ENCODE data around the gene DIPK2A.

Gene DIPK2A

DNA sequence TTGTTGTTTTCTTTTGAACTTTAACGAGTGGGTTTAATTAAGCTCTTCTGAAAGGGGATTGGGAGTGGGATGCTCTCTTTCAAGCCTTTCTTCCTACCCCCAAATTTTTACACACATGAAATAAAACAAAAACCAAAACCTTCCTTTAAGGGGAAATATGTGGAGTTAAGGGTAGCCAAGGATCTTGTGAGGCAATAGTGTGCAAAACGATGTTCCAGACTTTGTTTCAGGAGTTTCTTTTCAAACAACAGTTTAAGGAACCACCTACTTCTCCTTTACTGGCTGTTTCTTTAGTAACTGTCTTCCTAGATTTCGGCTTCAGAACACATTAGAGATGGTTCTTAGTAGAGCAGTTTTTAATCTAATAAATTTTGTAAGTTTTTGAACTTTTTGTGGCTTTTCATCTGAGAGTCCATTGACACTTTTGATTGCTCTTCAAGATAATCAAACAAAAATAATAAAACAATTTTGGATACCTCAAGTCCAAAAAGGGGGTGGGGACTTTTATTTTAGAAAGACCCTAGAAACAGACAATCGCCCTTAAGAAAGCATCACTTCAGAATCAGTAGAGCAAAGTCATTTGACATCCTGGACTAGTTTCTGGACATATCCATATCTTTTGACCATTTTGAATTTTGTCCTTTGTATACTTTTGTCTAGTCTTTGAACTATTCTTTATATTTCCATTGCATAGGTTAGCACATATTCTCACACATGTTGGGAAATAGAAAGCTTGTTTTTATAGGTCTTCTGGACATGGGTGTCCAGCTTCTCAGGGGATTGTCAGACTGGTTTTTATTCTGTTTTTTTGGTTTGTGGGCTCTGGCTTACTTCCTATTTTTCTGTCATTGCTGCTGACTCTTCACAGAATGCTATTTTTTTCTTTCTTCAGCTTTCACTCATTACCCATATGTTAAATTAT is 6.0 kb downstream of the DIPK2A start:
- DNase-seq = peak in 1 of 2 donors; percentile 10
- Histone ChIP-seq H3K23ac (ENCODE audit: low read length) (no peak overlapping the region), H3K27me3 (ENCODE audit: insufficient read depth, low read length) (no peaks in the 10 kb centered on the region), H2AK5ac (ENCODE audit: low read length) (no peak overlapping the region), H3K79me2 (ENCODE audit: control insufficient read depth, insufficient read depth, low read length, poor library complexity) (peaks cover 6% of the 10 kb centered on the region), H4K91ac (ENCODE audit: low read depth, low read length) (no peak overlapping the region), H3K4me3 (ENCODE audit: low read depth, low read length) (no peak overlapping the region), H3K18ac (ENCODE audit: low read length) (no peak overlapping the region), H3K14ac (ENCODE audit: low read length) (no peak overlapping the region), H3K9ac (ENCODE audit: low read length) (no peak overlapping the region), H2BK5ac (ENCODE audit: low read depth, low read length, poor library complexity) (no peak overlapping the region), H3K4ac (ENCODE audit: low read depth, low read length) (no peak overlapping the region), H3K79me1 (ENCODE audit: low read length) (peaks cover 9% of the 10 kb centered on the region), H3K9me3 (ENCODE audit: insufficient read depth, low read depth, low read length) (no peaks in the 10 kb centered on the region), H2AFZ (ENCODE audit: insufficient read depth, low read length, poor library complexity) (no peak overlapping the region), H3K4me2 (ENCODE audit: low read length) (no peak overlapping the region), H4K12ac (ENCODE audit: low read depth, low read length) (no peak overlapping the region), H2BK120ac (ENCODE audit: insufficient read depth, low read length, poor library complexity) (no peak overlapping the region), H3K4me1 (ENCODE audit: control insufficient read depth in 1 of 2, insufficient read depth in 2 of 2, low read length in 2 of 2) (no peaks in the 10 kb centered on the region), H2BK12ac (ENCODE audit: low read length) (no peak overlapping the region), H3K27ac (ENCODE audit: low read depth, low read length) (no peak overlapping the region), H4K8ac (ENCODE audit: low read depth, low read length) (no peak overlapping the region), H3K36me3 (ENCODE audit: control insufficient read depth in 1 of 2, insufficient read depth in 2 of 2, low read length in 2 of 2) (no peaks in the 10 kb centered on the region)
- no CpG with 5 or more reads among the region's 4 CpGs for WGBS (ENCODE audit: extremely low coverage, insufficient coverage, insufficient read length)

DNA sequence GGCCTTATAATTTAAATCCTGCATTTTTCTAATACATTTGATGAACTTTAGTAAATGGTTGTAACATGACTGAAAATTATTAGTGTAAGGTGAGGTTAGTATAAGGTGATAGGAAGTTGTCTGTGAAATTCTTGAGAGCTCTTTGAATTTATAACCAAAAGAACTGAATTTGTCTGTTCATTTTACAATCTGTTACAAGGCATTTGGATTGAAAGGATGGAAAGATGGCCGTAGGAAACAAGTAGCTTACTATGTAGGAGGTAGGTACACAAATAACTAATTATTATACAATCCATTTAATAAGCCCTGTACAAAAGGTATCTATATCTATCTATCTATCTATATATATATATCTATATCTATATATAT is 6.6 kb downstream of the DIPK2A start:
- Histone ChIP-seq H3K79me2 (ENCODE audit: control insufficient read depth, insufficient read depth, low read length, poor library complexity) (peaks cover 2% of the 10 kb centered on the region), H2AFZ (ENCODE audit: insufficient read depth, low read length, poor library complexity) (no peak overlapping the region), H3K23ac (ENCODE audit: low read length) (no peak overlapping the region), H4K8ac (ENCODE audit: low read depth, low read length) (no peak overlapping the region), H3K4ac (ENCODE audit: low read depth, low read length) (no peak overlapping the region), H3K36me3 (ENCODE audit: control insufficient read depth in 1 of 2, insufficient read depth in 2 of 2, low read length in 2 of 2) (no peaks in the 10 kb centered on the region), H3K4me3 (ENCODE audit: low read depth, low read length) (no peak overlapping the region), H2BK5ac (ENCODE audit: low read depth, low read length, poor library complexity) (no peak overlapping the region), H2BK12ac (ENCODE audit: low read length) (no peak overlapping the region), H3K27me3 (ENCODE audit: insufficient read depth, low read length) (no peaks in the 10 kb centered on the region), H3K27ac (ENCODE audit: low read depth, low read length) (no peak overlapping the region), H3K4me2 (ENCODE audit: low read length) (no peak overlapping the region), H4K12ac (ENCODE audit: low read depth, low read length) (no peak overlapping the region), H3K79me1 (ENCODE audit: low read length) (peaks cover 4% of the 10 kb centered on the region), H4K91ac (ENCODE audit: low read depth, low read length) (no peak overlapping the region), H3K18ac (ENCODE audit: low read length) (no peak overlapping the region), H3K9me3 (ENCODE audit: insufficient read depth, low read depth, low read length) (no peaks in the 10 kb centered on the region), H2BK120ac (ENCODE audit: insufficient read depth, low read length, poor library complexity) (no peak overlapping the region), H3K4me1 (ENCODE audit: control insufficient read depth in 1 of 2, insufficient read depth in 2 of 2, low read length in 2 of 2) (no peaks in the 10 kb centered on the region), H2AK5ac (ENCODE audit: low read length) (no peak overlapping the region), H3K14ac (ENCODE audit: low read length) (no peak overlapping the region), H3K9ac (ENCODE audit: low read length) (no peak overlapping the region)
- no CpG with 5 or more reads among the region's 1 CpG for WGBS (ENCODE audit: extremely low coverage, insufficient coverage, insufficient read length)
- DNase-seq = no peak

DNA sequence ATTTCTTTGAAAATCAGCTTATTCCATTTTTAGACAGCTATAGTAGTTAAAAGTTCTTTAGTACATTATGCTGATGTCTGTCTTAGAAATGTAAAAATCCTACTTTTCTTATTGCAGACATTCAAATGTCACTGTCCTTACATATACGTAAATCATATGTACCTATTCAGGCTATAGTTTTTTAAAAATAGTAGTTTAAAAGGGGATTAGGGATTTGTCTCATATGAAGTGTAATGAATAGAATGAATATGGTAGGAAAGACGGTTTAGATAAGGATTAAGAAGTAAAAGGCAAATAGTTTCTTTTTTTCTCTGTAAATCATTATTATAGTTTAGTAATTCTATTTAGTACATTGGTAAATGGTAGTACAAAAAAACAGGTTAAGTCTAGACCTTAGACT is 7.4 kb downstream of the DIPK2A start:
- Histone ChIP-seq H4K91ac (ENCODE audit: low read depth, low read length) (no peak overlapping the region), H3K4ac (ENCODE audit: low read depth, low read length) (no peak overlapping the region), H3K36me3 (ENCODE audit: control insufficient read depth in 1 of 2, insufficient read depth in 2 of 2, low read length in 2 of 2) (no peaks in the 10 kb centered on the region), H2BK12ac (ENCODE audit: low read length) (no peak overlapping the region), H2BK120ac (ENCODE audit: insufficient read depth, low read length, poor library complexity) (no peak overlapping the region), H3K9me3 (ENCODE audit: insufficient read depth, low read depth, low read length) (no peaks in the 10 kb centered on the region), H2BK5ac (ENCODE audit: low read depth, low read length, poor library complexity) (no peak overlapping the region), H3K79me1 (ENCODE audit: low read length) (no peaks in the 10 kb centered on the region), H4K8ac (ENCODE audit: low read depth, low read length) (no peak overlapping the region), H3K23ac (ENCODE audit: low read length) (no peak overlapping the region), H2AK5ac (ENCODE audit: low read length) (no peak overlapping the region), H3K4me3 (ENCODE audit: low read depth, low read length) (no peak overlapping the region), H3K18ac (ENCODE audit: low read length) (no peak overlapping the region), H3K4me2 (ENCODE audit: low read length) (no peak overlapping the region), H2AFZ (ENCODE audit: insufficient read depth, low read length, poor library complexity) (no peak overlapping the region), H3K27me3 (ENCODE audit: insufficient read depth, low read length) (no peaks in the 10 kb centered on the region), H3K9ac (ENCODE audit: low read length) (no peak overlapping the region), H3K27ac (ENCODE audit: low read depth, low read length) (no peak overlapping the region), H3K14ac (ENCODE audit: low read length) (no peak overlapping the region), H3K79me2 (ENCODE audit: control insufficient read depth, insufficient read depth, low read length, poor library complexity) (no peaks in the 10 kb centered on the region), H3K4me1 (ENCODE audit: control insufficient read depth in 1 of 2, insufficient read depth in 2 of 2, low read length in 2 of 2) (no peaks in the 10 kb centered on the region), H4K12ac (ENCODE audit: low read depth, low read length) (no peak overlapping the region)
- DNase-seq = no peak
- WGBS (ENCODE audit: extremely low coverage, insufficient coverage, insufficient read length) = 100% methylated on average over 1 of the region's 2 CpGs

DNA sequence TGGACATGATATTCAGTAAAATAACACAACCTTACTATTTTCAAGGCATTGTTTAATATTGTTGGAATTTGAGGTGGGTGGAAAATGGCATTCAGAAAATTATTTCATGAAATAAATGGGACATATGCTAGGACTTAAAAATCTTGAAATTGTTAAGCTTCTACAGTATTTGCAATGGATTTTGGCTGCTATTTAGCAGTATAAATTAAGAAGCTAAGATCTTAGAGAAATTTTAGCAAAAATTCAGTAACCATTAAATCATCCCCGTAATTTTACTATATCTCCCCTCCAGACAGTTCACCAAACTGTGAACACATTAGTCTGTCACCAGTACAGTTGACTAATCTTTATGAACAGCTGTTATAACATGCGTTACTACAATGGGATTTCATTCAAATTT is 8.2 kb downstream of the DIPK2A start:
- no peak overlapping the region for H2BK12ac ChIP-seq (ENCODE audit: low read length)
- no peak overlapping the region for H3K4me3 ChIP-seq (ENCODE audit: low read depth, low read length)
- no peaks in the 10 kb centered on the region for H3K27me3 ChIP-seq (ENCODE audit: insufficient read depth, low read length)
- no peak overlapping the region for H2BK120ac ChIP-seq (ENCODE audit: insufficient read depth, low read length, poor library complexity)
- no peak overlapping the region for H3K14ac ChIP-seq (ENCODE audit: low read length)
- no CpG with 5 or more reads among the region's 2 CpGs for WGBS (ENCODE audit: extremely low coverage, insufficient coverage, insufficient read length)
- no peak overlapping the region for H3K18ac ChIP-seq (ENCODE audit: low read length)
- no peaks in the 10 kb centered on the region for H3K79me1 ChIP-seq (ENCODE audit: low read length)
- no peaks in the 10 kb centered on the region for H3K79me2 ChIP-seq (ENCODE audit: control insufficient read depth, insufficient read depth, low read length, poor library complexity)
- H3K4ac ChIP-seq (ENCODE audit: low read depth, low read length) = no peak overlapping the region
- H3K9ac ChIP-seq (ENCODE audit: low read length) = no peak overlapping the region
- H3K4me2 ChIP-seq (ENCODE audit: low read length) = no peak overlapping the region
- no peak overlapping the region for H2BK5ac ChIP-seq (ENCODE audit: low read depth, low read length, poor library complexity)
- H4K12ac ChIP-seq (ENCODE audit: low read depth, low read length) = no peak overlapping the region
- H4K91ac ChIP-seq (ENCODE audit: low read depth, low read length) = no peak overlapping the region
- no peak overlapping the region for H2AFZ ChIP-seq (ENCODE audit: insufficient read depth, low read length, poor library complexity)
- H3K23ac ChIP-seq (ENCODE audit: low read length) = no peak overlapping the region
- no peaks in the 10 kb centered on the region for H3K36me3 ChIP-seq (ENCODE audit: control insufficient read depth in 1 of 2, insufficient read depth in 2 of 2, low read length in 2 of 2)
- H2AK5ac ChIP-seq (ENCODE audit: low read length) = no peak overlapping the region
- H3K9me3 ChIP-seq (ENCODE audit: insufficient read depth, low read depth, low read length) = no peaks in the 10 kb centered on the region
- no peak for DNase-seq
- no peaks in the 10 kb centered on the region for H3K4me1 ChIP-seq (ENCODE audit: control insufficient read depth in 1 of 2, insufficient read depth in 2 of 2, low read length in 2 of 2)
- H4K8ac ChIP-seq (ENCODE audit: low read depth, low read length) = no peak overlapping the region
- H3K27ac ChIP-seq (ENCODE audit: low read depth, low read length) = no peak overlapping the region

All from trophoblast cell (in vitro differentiated cells and primary cell).